HG03135 (cell line): ENCODE measurements around the gene CALML3.

Experiments
- ATAC-seq: cut with Tn5 transposase; IDR thresholded peaks from one replicate; pipeline ENCODE4 v1.9.1; 2021; ENCODE audit warnings: mild to moderate bottlenecking, moderate library complexity; ENCODE audit not compliant: unreplicated experiment

Gene CALML3

GRCh38 chr10:5506246-5506645, 18.5 kb upstream of the CALML3 start:
- ATAC-seq, result no peak

DNA sequence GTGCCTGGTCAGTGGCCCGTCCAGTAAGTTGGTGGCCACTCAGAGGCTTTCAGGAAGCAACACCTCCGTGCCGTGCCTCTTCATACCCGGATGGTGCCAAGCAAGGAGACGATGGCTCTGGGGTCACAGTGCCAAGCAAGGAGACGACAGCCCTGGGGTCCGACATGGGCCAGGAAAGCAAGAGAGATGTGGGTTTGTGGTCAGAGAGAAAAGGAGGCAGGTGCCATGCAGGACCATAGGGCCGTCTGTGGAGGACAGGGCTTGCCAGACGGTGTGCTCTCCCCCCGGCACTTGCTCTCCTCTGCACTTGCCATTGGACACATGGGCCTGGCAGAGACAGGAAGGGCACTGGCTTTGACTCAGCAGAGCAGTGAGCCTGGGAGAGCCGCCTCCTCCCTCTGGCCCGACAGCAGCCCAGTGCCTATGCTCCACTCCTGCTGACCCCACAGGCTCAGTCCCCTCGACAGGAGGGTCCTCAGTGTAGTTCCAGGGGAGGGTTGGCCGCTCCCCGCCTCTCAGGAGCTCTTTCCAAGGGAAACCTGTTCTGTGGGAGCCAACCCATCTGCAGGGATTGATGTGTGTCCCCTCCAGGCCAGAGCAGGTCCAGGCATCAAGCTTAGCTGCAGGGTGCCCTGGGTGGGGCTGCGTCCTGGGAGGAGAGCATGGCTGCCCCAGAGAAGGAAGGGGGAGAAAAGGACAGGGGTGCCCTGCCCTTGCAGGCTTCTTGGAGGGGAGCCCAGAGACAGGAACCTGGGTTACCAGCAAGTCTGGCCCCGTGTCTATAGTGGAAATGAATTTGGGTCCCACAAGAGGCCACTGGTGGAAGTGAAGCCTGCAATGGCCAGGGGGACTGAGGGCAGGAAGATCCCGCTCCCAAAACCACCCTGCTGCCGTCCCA, 17.8 kb upstream of the CALML3 start:
- no peak for ATAC-seq

GRCh38 chr10:5507649-5508131, 17.1 kb upstream of the CALML3 start:
- no peak for ATAC-seq

GRCh38 chr10:5508161-5508604, 16.6 kb upstream of the CALML3 start:
- no peak for ATAC-seq

DNA sequence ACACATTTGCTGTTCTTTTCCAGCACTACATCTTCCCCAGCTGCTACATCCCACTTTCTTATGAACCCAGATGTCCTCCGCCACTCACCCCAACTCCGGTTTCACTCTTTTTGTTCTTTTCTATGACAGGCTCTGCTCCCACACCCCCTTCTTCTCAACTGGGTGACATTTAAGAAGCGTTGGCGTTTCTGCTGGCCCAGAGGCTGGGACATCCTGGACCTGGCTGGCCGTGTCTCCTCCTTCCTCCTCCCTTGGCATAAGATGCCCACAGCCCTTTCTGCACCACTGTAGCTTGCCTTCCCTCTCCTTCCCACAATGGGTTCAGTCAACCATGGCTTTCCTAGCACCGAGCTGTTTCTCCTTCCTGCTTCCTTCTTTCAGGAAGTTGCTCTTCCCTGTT, 16.0 kb upstream of the CALML3 start:
- no peak for ATAC-seq

DNA sequence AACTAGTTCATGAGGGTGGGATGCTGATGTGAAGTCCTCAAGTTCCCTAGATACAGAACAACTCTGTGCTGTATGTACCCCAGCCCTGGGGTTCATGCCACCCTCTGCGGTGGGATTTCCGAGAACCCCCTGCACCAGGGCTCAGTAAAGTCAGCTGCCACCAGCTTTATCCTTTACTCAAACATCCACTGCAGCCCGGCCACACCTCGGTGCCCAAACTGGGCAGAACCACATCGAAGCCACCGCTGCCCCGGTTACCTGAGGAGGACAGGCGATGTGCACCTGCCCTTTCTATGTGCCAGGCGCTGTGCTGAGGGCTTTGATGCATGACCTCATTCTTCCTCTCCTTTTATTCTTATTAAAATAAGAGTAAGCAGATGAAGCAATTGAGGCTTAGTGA, 15.5 kb upstream of the CALML3 start:
- ATAC-seq, result no peak

- ATAC-seq, result no peak
Observed at GRCh38 chr10:5509691-5510090, 15.1 kb upstream of the CALML3 start.

- ATAC-seq, result no peak
Observed at GRCh38 chr10:5510281-5511072, 14.3 kb upstream of the CALML3 start.

DNA sequence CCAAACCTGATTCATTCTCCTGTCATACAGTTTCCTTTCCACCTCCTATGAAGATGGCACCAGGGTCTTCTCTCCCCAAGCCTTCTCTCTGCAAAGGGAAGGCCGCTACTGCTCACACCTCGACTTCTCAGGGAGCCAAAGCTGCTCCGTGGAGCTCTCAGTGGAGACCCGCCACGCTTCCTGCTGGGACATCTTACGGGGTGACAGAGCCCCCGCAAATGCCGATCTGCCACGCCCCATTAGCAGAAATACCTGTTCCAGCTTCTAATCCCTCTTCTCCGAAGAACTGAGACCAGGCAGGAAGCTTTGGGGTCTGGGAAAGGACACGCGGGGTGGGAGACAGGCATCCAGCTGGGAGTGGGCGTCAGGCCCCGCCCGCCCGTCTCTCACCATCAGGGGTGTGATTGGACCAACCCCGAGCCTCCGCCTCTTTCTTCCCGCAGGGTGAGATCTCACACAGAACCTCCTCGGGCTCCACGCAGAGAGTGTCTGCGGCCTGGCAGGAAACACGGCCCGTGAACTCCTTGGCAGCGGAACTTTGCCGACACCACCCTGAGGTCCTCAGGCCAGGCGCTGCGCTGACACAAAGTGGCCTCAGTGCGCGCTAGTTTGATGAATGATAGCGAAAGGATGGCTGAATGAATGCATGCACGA, 13.4 kb upstream of the CALML3 start:
- no peak for ATAC-seq

DNA sequence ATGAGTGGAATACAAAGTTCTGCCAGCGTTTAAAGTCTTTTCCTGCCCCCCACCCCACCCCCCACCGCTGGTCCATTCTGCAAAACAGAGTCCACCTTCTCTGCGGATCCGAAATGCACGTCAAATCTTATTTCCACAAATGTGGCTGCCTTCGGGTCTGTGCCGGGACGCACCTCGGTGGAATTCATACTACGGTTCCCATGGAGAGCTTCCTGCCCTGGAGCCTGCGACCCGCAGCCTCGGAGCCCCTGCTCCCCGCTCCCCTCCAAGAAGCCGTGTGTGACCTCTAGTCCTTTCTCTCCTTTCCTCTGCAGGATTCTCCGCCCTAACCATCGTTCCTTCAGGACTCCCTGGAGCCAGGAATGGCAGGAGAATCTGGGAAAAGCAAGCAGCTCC, 12.9 kb upstream of the CALML3 start:
- ATAC-seq, result no peak

DNA sequence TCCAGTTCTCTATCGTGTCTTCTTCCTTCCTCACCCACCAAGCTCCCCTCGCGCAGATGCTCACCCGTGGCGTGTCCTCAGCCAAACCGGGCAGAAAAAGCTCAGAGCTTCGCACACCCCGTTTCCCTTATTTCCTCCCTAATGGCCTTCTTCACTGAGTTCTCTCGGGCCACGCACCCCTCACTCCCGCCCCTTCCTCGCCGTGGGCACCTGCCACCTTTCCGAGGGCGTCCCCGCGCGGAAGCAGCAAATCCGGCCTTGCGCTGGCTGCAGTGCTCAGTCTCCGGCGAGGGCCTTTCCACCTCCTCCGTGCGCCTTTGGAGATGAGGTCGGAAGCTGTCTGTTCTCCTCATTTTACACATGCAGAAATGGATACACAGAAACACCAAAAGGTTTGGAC, 12.4 kb upstream of the CALML3 start:
- no peak for ATAC-seq

GRCh38 chr10:5512881-5513612, 11.7 kb upstream of the CALML3 start:
- no peak for ATAC-seq

GRCh38 chr10:5514226-5514850, 10.4 kb upstream of the CALML3 start:
- ATAC-seq, result no peak

- ATAC-seq, result no peak
Observed at GRCh38 chr10:5515948-5516761, 8.6 kb upstream of the CALML3 start.

DNA sequence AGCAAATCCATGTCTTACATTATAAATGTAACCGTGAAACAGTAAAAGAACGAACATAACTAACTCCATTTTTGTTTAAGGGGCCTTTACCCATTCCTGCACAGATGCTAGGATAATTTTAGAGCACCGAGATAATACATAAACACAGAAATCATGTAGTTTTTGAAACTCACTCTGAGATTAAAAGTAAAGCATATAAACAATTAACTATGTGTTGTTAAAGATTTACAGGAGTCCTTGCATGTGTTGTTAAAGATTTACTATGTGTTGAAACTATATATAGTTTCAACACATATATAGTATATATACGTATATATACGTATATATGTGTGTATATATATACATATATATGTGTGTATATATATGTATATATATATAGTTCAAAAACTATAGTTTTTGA, 7.2 kb upstream of the CALML3 start:
- no peak for ATAC-seq

GRCh38 chr10:5518143-5518542, 6.6 kb upstream of the CALML3 start:
- ATAC-seq, result no peak

DNA sequence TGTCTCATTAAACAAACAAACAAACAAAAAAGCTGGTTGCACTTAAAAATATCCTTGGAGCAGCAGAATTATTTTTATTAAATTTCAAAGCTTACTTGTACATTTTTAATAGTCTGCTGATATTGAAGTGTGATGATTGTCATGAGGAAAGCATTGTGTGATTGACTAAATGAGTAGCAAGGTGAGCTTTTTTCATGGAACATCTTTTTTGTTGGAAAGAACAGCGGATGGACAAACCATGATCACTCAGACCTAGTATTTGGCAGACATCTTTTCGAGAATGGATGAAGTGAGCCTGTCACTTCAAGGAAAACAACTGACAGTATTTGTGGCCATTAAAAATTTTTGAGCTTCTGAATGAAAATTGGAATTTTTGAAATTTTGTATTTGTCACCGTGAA, 5.7 kb upstream of the CALML3 start:
- no peak for ATAC-seq

- ATAC-seq, result no peak
Observed at GRCh38 chr10:5522913-5523560, 1.7 kb upstream of the CALML3 start.
